Neural progenitor cell (in vitro differentiated cells): ENCODE measurements around the gene HAO2. TPM values are rescaled to one million over a fixed set of nuclear protein-coding genes. Genes with fewer than 3 reads are reported as not detected.

Source experiments
- DNase-seq: peaks from one replicate; pipeline ENCODE4 v3.0.0-alpha.2; 2016; ENCODE audit warnings: low spot score
- H2AFZ ChIP-seq: fragments of 200-600 bp; sonication (generic); replicated peaks from 2 replicates; pipeline ENCODE4 v1.6.1; 2016; ENCODE audit warnings: antibody characterized with exemption
- H3F3A ChIP-seq: fragments of 200-600 bp; sonication (generic); 2 replicates; pipeline ENCODE4 v1.6.1; 2016; ENCODE audit warnings: antibody characterized with exemption, low read depth
- H3K27ac ChIP-seq: fragments of 200-600 bp; sonication (generic); 2 replicates; pipeline ENCODE4 v1.5.1; 2016; ENCODE audit warnings: mild to moderate bottlenecking
- H3K27me3 ChIP-seq: fragments of 200-600 bp; sonication (generic); 2 replicates; pipeline ENCODE4 v1.6.1; 2016; ENCODE audit warnings: mild to moderate bottlenecking, moderate library complexity
- H3K36me3 ChIP-seq: fragments of 200-600 bp; sonication (generic); 2 replicates; pipeline ENCODE4 v1.5.1; 2016
- H3K4me1 ChIP-seq: fragments of 200-600 bp; sonication (generic); 2 replicates; pipeline ENCODE4 v1.6.1; 2016; ENCODE audit warnings: mixed run types
- H3K4me2 ChIP-seq: fragments of 200-600 bp; sonication (generic); 2 replicates; pipeline ENCODE4 v1.6.1; 2016
- H3K4me3 ChIP-seq: fragments of 200-600 bp; sonication (generic); 2 replicates; pipeline ENCODE4 v1.5.1; 2016
- H3K79me2 ChIP-seq: fragments of 200-600 bp; sonication (generic); 2 replicates; pipeline ENCODE4 v1.6.1; 2016; ENCODE audit warnings: low read depth
- H3K9ac ChIP-seq: fragments of 200-600 bp; sonication (generic); 2 replicates; pipeline ENCODE4 v1.6.1; 2016
- H3K9me3 ChIP-seq: fragments of 200-600 bp; sonication (generic); 2 replicates; pipeline ENCODE4 v1.5.1; 2016; ENCODE audit warnings: low read depth
- H4K20me1 ChIP-seq: fragments of 200-600 bp; sonication (generic); 2 replicates; pipeline ENCODE4 v1.6.1; 2016; ENCODE audit warnings: low read depth
- H3K27ac Mint-ChIP-seq: 3 replicates; pipeline ENCODE4 v1.8.0; 2021; ENCODE audit warnings: mixed read lengths
- H3K27me3 Mint-ChIP-seq: 2 replicates; pipeline ENCODE4 v1.8.0; 2022; ENCODE audit warnings: low read depth, mild to moderate bottlenecking, inconsistent platforms, moderate library complexity, mixed read lengths; ENCODE audit not compliant: insufficient read depth
- H3K36me3 Mint-ChIP-seq: 3 replicates; pipeline ENCODE4 v1.8.0; 2021; ENCODE audit warnings: mixed read lengths
- H3K4me1 Mint-ChIP-seq: 3 replicates; pipeline ENCODE4 v1.8.0; 2021; ENCODE audit warnings: mixed read lengths
- H3K4me3 Mint-ChIP-seq: 3 replicates; pipeline ENCODE4 v1.8.0; 2021; ENCODE audit warnings: mild to moderate bottlenecking, moderate library complexity, mixed read lengths
- H3K9me3 Mint-ChIP-seq: 3 replicates; pipeline ENCODE4 v1.8.0; 2020; ENCODE audit warnings: mixed read lengths
- EZH2 ChIP-seq: fragments of 200-600 bp; sonication (generic); IDR thresholded peaks from 2 replicates; pipeline ENCODE4 v1.6.1; 2017; ENCODE audit warnings: antibody characterized with exemption, mild to moderate bottlenecking, moderate library complexity
- EZH2phosphoT487 ChIP-seq: fragments of 200-600 bp; sonication (generic); IDR thresholded peaks from 2 replicates; pipeline ENCODE4 v1.6.1; 2017; ENCODE audit warnings: antibody characterized with exemption
- total RNA-seq: library from RNA; depleted of rRNA; stranded (reverse); fragments of >200 nt; gene quantifications from 2 replicates; pipeline ENCODE4 v1.2.3, GENCODE V29; 2015; ENCODE audit warnings: low replicate concordance
- TF ChIP-seq, protein P1 (sequence below): fragments of 200-600 bp; sonication (generic); IDR thresholded peaks from 2 replicates; pipeline ENCODE4 v1.5.1; 2017; ENCODE audit warnings: antibody characterized with exemption, mild to moderate bottlenecking

The HAO2 gene
- not detected in 2 replicates for total RNA-seq

DNA sequence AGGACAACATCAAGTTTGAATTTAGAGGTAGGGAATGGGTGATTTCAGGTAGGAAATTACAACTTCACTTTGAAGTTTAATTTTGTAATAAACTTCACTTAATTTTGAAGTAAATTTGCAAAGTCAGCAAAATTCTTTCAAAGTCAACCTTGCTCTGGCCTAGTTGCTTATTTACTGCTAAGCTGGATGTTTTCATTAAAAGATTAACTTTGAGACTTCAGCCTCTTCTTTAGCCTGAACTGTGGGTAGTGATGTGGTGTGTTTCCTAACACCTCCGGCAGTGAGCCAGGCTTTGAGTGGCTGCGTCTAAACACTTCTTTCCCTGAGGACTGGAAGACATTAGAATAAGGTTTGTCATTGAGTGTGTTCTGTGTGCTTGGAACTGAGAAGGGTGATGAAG is at the start of gene HAO2:
TSS of gene HAO2 (plus strand) at position 232 of the 400 bp plus-strand sequence. CDS start 12,301 bp downstream, outside the sequence.
- H3K4me3 Mint-ChIP-seq = no peak within 1 kb of the TSS
- Histone ChIP-seq H3K36me3 (no peaks in the 10 kb centered on the region), H3K27me3 (no peaks in the 10 kb centered on the region), H3K27ac (no peak within 1 kb of the TSS), H3K79me2 (no peaks in the 10 kb centered on the region), H3K4me1 (no peaks in the 10 kb centered on the region), H3F3A (no peaks in the 10 kb centered on the region), H3K9ac (no peak within 1 kb of the TSS), H2AFZ (no peak within 1 kb of the TSS), H3K9me3 (no peaks in the 10 kb centered on the region), H3K4me3 (no peak within 1 kb of the TSS), H4K20me1 (no peaks in the 10 kb centered on the region), H3K4me2 (no peak within 1 kb of the TSS)
- no peaks in the 10 kb centered on the region for H3K27me3 Mint-ChIP-seq
- no peak for DNase-seq
- H3K9me3 Mint-ChIP-seq = no peaks in the 10 kb centered on the region
- TF ChIP-seq, protein P1, sequence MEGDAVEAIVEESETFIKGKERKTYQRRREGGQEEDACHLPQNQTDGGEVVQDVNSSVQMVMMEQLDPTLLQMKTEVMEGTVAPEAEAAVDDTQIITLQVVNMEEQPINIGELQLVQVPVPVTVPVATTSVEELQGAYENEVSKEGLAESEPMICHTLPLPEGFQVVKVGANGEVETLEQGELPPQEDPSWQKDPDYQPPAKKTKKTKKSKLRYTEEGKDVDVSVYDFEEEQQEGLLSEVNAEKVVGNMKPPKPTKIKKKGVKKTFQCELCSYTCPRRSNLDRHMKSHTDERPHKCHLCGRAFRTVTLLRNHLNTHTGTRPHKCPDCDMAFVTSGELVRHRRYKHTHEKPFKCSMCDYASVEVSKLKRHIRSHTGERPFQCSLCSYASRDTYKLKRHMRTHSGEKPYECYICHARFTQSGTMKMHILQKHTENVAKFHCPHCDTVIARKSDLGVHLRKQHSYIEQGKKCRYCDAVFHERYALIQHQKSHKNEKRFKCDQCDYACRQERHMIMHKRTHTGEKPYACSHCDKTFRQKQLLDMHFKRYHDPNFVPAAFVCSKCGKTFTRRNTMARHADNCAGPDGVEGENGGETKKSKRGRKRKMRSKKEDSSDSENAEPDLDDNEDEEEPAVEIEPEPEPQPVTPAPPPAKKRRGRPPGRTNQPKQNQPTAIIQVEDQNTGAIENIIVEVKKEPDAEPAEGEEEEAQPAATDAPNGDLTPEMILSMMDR = no peak
- H3K27ac Mint-ChIP-seq = no peak within 1 kb of the TSS
- no peaks in the 10 kb centered on the region for H3K4me1 Mint-ChIP-seq
- no peaks in the 10 kb centered on the region for H3K36me3 Mint-ChIP-seq

DNA sequence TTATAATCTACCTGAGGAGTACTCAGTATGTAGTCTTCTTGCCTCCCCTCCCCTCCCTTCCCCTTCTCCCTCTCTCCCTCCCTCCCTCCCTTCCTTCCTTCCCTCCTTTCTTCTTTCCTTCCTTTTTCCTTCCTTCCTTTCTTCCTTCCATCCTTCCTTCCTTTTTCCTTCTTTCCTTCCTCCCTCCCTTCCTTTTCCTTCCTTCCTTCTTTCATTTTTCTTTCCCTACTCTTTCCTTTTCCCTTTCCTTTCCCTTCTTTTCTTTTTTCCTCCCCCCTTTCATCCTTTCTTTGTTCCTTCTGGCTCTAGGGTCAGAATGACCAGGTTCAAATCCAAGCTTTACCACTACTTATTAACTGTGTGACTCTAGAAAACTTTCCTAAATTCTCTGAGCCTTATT is 48.5 kb upstream of the HAO2 start:
- H4K20me1 ChIP-seq = no peaks in the 10 kb centered on the region
- no peaks in the 10 kb centered on the region for H3K36me3 Mint-ChIP-seq
- H3K27me3 Mint-ChIP-seq = no peaks in the 10 kb centered on the region
- peaks cover 4% of the 10 kb centered on the region for H3K4me1 Mint-ChIP-seq
- H3K27ac Mint-ChIP-seq = no peak overlapping the region
- TF ChIP-seq, protein P1 = no peak
- TF ChIP-seq EZH2phosphoT487 (no peak), EZH2 (no peak)
- no peaks in the 10 kb centered on the region for H3K27me3 ChIP-seq
- H3K9me3 ChIP-seq = no peaks in the 10 kb centered on the region
- H3K4me2 ChIP-seq = no peak overlapping the region
- no peaks in the 10 kb centered on the region for H3K9me3 Mint-ChIP-seq
- no peaks in the 10 kb centered on the region for H3K36me3 ChIP-seq
- H3K4me1 ChIP-seq = no peaks in the 10 kb centered on the region
- H2AFZ ChIP-seq = no peak overlapping the region
- no peaks in the 10 kb centered on the region for H3K79me2 ChIP-seq
- H3F3A ChIP-seq = no peaks in the 10 kb centered on the region
- no peak for DNase-seq
- H3K4me3 ChIP-seq = no peak overlapping the region
- no peak overlapping the region for H3K9ac ChIP-seq
- no peak overlapping the region for H3K27ac ChIP-seq
- no peak overlapping the region for H3K4me3 Mint-ChIP-seq

DNA sequence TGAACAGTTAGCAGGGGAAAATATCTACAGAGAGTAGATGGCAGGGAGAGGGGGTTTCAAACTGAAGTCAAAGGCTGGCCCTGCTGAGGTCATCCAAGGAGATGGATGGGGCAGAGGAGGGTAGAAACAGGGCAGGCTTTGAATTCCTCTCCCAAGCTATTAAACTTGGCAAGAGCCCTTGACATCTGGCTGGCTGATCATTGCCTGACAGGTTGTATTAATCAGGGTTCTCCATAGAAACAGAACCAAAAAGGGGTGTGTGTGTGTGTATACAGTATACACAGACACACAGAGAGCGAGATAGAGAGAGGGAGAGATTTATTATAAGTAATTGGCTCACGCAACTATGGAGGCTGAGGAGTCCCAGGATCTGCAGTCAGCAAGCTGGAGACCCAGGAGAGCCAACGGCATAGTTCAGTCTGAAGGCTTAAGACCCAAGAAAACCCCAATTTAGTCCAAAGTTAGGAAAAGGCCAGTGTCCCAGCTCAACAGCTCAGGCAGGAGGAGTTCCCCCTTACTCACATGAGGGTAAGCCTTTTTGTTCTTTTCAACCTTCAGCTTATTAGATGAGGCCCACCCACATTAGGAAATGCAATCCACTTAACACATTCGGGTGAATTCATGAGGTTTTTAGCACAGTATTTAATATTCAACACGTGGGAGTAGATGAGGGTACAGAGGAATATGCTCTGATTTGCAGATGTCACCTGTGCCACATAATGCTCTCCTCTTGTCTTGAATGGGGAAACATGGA is 46.7 kb upstream of the HAO2 start:
- H3K27me3 Mint-ChIP-seq = no peaks in the 10 kb centered on the region
- H3K36me3 ChIP-seq = no peaks in the 10 kb centered on the region
- H3K27me3 ChIP-seq = peaks cover 11% of the 10 kb centered on the region
- H4K20me1 ChIP-seq = no peaks in the 10 kb centered on the region
- TF ChIP-seq EZH2phosphoT487 = no peak
- TF ChIP-seq, protein P1 = no peak
- no peak for TF ChIP-seq EZH2
- no peak overlapping the region for H3K9ac ChIP-seq
- peaks cover under 1% of the 10 kb centered on the region for H3K4me1 ChIP-seq
- no peaks in the 10 kb centered on the region for H3F3A ChIP-seq
- no peak overlapping the region for H3K27ac ChIP-seq
- no peaks in the 10 kb centered on the region for H3K79me2 ChIP-seq
- H3K36me3 Mint-ChIP-seq = no peaks in the 10 kb centered on the region
- H3K4me3 Mint-ChIP-seq = no peak overlapping the region
- H3K4me1 Mint-ChIP-seq = peaks cover 19% of the 10 kb centered on the region
- no peak overlapping the region for H2AFZ ChIP-seq
- H3K27ac Mint-ChIP-seq = no peak overlapping the region
- DNase-seq = no peak
- H3K9me3 ChIP-seq = no peaks in the 10 kb centered on the region
- H3K4me3 ChIP-seq = no peak overlapping the region
- no peaks in the 10 kb centered on the region for H3K9me3 Mint-ChIP-seq
- H3K4me2 ChIP-seq = no peak overlapping the region
